LHCN-M2 (cell line): ENCODE results near the gene TBC1D10B. TPM values are rescaled to one million over a fixed set of nuclear protein-coding genes. Genes with fewer than 3 reads are reported as not detected.
"Not testable (repeated sequence)": the region's sequence is repeated elsewhere in the genome, so short reads cannot be mapped to it uniquely, and the experiment has no call there.

Experiments
- DNase-seq: peaks from one replicate; pipeline ENCODE4 v3.0.0-alpha.2; 2012; ENCODE audit warnings: low read depth
- total RNA-seq: library from RNA; depleted of rRNA; stranded (reverse); fragments of >200 nt; gene quantifications from 2 replicates; pipeline ENCODE4 v1.2.3, GENCODE V29; 2014

TBC1D10B gene
- total RNA-seq, 1 experiment from 2014 or later, result 41.8 TPM

DNA sequence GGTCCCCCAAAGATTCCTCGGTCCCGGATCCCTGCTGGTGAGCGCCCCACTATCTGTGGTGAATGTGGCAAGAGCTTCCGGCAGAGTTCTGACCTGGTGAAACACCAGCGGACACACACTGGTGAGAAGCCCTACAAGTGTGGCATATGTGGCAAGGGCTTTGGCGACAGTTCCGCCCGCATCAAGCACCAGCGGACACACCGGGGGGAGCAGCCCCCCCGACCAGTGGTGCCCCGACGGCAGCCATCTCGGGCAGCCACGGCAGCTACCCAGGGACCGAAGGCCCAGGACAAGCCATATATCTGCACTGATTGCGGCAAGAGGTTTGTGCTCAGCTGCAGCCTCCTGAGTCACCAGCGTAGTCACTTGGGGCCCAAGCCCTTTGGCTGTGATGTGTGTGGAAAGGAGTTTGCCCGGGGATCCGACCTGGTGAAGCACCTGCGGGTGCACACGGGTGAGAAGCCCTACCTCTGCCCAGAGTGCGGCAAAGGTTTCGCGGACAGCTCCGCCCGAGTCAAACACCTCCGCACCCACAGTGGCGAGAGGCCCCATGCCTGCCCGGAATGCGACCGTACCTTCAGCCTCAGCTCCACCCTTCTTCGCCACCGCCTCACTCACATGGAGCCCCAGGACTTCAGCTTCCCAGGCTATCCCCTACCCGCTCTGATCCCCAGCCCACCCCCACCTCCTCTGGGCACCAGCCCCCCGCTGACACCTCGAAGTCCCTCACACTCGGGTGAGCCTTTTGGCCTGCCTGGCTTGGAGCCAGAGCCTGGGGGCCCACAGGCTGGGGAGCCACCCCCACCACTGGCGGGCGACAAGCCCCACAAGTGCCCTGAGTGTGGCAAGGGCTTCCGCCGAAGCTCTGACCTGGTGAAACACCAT is 27.7 kb upstream of the TBC1D10B start:
- no peak for DNase-seq

DNA sequence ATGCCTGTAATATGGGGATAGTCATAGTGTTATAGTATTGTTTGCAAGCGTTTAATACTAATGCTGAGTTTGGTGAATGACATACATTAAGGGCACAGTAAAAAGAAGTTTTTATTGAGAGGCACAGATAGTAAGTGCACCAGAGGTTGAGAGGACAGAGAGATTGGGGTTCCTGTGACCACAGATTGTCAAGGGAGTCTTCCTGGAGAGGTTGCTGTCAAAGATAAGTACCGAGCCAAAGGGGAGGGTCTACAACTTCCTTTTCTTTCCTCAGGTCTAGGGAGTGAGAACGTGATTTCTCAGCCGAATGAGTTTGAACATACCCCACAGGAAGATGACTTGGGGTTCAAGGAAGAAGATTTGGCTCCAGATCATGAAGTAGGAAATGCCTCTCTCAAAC is 26.8 kb upstream of the TBC1D10B start:
- no peak for DNase-seq

DNA sequence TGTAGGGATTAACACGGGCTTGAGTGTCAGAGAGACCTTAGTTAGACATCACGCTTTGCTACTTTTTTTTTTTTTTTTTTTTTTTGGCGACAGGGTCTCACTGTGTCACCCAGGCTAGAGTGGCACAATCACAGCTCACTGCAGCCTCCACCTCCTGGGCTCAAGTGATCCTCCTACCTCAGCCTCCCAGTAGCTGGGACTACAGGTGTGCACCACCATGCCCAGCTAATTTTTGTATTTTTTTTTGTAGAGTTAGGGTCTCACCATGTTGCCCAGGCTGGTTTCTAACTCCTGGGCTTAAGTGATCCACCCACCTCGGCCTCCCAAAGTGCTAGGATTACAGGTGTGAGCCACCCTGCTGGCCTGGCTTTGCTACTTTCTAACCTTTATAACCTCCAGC is 26.3 kb upstream of the TBC1D10B start:
- DNase-seq, result not testable (repeated sequence)

DNA sequence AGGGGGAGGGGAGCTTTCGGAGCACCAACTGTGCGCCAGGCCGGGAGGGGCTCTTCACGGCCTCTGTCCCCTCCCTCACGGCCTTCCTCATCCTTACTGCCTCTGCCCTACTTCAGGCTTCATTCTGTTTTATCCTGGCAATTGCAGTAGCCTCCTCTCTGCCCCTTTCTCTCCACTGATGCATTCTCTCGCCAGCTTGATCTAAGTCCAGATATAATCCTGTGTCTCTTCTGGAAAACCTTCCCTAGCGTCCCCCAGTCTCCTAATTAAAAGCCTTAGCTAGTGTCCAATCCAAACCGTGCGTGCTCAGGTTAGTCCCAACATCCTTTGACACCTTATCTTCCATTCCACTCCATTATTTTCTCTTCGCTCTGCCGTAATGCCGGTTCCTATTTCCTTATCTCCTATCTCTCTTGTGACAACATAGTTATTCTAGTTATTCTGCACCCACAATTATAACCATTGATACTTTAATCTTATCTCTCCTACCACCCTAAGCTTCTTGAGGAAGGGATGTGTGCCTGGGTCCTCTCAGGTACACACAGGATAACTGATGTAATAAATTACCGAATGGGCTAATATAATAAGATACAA is 25.8 kb upstream of the TBC1D10B start:
- no peak for DNase-seq

DNA sequence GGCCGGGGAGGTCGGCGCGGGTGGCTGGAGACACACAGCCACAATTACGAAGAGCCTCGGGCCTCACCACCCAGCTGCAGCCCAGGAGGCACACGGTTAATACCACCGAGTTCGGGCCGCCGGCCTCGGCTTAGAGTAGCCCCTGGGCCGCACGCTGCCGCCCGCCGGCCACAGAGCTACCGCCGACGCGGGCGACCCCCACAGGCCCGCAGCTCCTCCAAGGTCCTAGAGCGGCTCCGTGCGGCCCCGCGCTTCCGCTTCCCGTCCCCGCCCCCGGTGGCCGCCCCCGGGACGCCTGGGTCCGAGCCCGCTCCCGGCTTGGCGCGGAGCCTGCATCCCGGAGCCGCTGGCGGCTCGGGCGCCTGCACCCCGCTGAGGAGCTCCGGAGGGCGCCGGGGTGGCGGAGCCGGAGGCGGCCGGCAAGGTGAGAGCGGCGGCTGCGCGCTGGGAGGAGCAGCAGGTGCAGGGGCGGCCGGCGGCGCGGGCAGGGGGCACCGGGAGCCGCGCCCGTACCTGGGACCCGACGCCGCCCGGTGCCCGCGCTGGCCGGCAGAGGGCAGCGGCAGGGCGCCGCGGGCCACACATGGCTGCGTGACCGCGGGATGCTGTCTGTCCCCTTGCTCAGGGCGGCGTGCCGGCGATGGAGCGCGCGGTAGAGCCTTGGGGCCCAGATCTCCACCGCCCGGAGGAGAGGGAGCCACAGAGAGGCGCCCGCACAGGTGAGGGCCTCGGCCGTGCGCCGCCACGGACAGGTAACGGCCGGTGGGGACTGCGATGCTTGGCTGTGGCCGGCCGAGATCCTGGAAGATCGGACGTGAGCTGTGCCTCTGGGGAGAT is 25.1 kb upstream of the TBC1D10B start, which contains the start of gene ZNF48:
TSS of gene ZNF48 (plus strand) at position 266 of the 837 bp plus-strand sequence. CDS start at position 641, 375 bp downstream.
- DNase-seq, result peak; percentile 87

DNA sequence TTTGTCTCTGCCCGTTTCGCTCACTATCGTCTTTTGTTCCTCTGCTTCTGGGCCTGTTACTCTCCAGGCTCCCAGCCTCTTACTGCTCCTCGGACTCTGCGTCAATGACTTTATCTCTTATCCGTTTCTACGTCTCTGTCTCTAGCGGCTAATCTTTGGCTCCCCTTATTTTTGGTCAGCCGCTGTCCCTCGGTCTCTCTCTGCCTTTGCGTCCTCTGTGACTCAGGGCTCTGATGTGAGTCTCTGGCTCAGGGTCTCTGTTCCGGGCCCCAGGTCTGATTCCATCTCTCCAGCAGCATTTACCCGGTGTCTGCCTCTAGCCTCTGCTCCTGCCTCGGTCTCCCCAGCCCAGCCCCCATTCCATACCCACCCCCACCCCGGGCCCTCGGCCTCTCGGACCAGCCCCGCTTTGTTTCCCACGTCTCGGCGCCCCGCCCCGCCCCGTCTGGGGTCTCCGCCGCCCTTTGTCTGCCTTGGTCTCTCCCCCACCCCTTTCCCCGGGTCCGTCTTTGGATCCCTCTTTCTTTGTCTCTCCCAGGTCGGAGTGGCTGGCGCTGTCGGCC is 24.4 kb upstream of the TBC1D10B start:
- peak; percentile 22 for DNase-seq

DNA sequence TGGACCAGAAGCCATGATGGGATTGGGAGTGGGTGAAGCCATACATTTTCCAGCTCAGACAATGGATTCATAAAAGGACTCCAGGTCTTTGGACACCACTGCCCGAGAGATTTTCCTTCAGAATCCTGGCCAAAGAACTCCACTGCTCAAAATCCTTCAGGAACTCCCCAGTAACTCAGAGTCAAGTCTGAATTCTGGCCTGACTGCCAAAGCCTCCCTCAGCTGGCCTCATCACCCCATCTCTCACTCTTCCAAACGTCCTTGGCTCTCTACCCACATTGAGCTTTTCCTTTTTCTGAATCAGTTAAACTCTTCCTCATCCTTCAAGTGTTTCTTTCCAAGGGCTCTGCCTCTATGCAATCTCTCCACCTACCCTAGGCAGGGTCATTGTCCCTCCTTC is 13.2 kb upstream of the TBC1D10B start:
- no peak for DNase-seq

DNA sequence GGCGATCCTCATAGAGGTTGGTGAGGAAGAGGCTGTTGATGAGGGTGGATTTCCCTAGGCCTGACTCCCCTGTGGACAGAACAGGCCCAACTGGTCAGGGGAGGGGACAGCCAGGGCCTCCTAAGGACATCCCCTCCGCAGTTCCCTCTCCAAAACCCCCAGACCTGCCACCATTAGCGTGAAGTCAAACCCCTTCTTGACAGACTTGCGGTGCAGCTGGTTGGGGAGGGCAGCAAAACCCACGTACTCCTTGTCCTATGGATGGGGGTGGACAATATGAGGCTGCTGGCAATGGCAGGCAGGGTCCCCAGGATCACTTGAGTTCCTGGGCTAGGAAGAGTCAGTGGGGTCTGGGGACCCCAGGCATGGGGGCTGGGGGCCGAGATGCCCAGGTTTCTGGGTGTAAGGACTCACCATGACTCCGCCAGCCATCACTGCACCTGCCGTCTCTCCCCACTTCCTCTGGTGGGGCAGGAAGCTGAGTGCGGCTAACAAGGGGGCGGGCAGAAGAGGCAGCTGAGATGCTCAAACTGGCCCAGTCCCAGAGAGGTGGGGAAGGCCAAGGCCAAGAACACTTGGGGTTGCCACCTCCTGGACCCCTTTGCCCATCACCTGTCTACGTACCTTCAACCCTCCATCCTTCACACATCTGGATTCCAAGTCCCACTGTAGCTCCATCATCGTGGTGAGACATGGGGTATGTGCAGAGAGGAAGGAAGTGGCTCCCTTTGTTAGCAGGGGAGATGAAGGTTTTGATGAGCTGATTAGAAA is 12.0 kb upstream of the TBC1D10B start, which contains the start of gene SEPTIN1:
TSS of gene SEPTIN1 (minus strand) at position 451 of the 771 bp plus-strand sequence. CDS start at position 432, 19 bp downstream.
- no peak for DNase-seq

DNA sequence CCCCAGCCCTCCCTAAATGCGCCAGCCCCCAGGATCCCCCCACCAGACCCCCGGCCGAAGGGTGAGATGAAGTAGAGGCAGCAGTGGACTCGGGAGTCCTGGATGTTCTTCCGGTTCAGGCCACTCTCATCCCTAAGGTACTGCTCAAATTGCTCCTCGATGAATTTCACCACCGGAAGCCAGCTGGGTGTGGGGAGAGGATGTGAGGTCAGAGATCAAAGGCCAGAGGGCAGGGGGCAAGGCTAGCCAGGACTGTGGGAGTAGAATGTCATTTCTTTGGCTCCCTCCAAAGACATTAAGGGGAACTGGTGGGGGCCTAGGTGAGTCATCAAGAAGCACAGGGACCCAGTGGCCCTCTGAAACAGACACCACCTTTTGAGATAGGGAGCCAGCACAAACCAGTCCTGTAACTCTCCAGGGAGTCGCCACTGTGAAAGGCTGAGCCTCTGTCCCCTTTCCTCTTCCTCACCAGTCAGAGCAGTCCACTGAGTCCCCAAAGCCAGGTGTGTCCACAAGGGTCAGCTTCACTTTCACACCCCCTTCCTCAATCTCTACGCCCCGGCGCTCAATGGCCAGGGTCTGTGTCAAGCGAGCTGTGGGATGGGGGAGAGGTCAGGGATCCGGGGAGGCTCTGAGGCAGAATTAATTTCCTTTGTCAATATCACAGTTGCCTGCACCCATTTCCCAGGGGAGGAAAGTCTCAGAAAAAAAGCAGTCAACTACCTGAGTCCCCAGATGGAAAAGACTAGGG is 11.2 kb upstream of the TBC1D10B start:
- DNase-seq, result no peak

DNA sequence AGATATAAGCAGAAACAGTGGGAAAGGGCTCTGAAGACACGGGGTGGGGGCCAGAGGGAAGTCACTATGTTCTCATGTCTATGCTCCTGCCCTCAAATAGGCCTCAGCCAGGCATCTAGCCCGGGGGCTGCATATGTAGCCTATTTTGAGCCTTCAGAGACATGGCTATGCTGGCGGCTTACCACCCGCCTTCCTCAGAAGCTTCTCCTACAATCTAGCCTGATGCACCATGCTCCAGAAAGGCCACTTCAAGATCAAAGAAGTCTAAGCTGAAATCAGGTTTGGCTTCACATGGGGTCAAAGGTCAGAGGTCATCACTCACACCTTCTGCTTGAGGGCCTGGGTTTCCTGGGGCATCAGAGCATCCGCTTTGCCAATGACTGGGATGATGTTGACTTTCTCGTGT is 10.5 kb upstream of the TBC1D10B start:
- no peak for DNase-seq

DNA sequence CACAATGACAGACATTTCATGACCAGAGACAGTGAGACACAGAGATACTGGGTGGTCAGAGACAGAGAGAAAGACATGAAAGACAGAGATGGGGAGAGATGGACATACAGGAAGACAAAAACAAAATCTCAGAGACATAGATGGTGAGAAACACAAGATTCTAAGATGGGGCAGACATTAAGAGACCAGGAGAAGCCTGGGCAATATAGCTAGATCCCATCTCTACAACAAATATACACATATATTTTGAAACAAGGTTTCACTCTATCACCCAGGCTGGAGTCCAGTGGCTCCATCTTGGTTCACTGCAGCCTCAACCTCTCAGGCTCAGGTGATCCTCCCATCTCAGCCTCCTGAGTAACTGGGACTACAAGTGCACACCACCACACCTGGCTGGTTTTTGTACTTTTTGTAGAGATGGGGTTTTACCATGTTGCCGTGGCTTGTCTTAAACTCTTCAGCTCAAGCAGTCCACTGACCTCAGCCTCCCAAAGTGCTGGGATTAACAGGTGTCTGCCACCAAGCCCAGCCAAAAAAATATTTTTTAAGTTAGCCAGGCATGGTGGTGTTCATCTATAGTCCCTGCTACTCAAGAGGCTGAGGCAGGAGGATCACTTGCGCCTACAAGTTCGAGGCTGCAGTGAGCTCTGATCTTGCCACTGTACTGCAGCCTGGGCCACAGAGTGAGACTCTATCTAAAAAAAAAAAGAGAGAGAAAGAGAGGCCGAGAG is 9.9 kb upstream of the TBC1D10B start:
- no peak for DNase-seq

DNA sequence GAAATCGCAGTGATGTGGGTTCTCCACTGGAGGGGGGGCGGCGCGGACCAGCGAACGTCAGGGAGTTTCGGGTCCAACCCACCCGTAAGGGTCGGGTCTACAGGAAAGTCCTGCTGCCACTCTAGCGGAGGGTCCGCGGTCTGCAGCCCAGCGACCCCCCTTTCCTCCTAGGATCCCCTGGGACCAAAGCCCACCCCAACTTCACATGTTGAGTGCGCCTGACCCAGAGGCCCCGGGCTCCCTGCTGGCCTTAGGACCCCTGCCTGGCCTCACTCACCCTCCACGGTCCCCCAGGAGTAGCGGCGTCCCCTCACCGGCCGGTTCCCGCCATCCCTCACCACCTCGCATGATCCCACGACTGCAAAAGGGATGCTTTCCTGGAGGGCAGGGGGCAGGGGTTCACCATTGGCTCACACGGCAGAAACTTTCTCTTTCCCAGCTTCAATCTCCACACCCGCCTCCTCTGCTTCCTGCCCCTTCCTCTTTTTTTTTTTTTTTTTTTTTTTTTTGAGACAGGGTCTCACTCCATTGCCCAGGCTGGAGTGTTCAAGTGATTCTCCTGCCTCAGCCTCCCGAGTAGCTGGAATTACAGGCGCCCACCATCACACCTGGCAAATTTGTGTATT is 9.0 kb upstream of the TBC1D10B start:
- no peak for DNase-seq

DNA sequence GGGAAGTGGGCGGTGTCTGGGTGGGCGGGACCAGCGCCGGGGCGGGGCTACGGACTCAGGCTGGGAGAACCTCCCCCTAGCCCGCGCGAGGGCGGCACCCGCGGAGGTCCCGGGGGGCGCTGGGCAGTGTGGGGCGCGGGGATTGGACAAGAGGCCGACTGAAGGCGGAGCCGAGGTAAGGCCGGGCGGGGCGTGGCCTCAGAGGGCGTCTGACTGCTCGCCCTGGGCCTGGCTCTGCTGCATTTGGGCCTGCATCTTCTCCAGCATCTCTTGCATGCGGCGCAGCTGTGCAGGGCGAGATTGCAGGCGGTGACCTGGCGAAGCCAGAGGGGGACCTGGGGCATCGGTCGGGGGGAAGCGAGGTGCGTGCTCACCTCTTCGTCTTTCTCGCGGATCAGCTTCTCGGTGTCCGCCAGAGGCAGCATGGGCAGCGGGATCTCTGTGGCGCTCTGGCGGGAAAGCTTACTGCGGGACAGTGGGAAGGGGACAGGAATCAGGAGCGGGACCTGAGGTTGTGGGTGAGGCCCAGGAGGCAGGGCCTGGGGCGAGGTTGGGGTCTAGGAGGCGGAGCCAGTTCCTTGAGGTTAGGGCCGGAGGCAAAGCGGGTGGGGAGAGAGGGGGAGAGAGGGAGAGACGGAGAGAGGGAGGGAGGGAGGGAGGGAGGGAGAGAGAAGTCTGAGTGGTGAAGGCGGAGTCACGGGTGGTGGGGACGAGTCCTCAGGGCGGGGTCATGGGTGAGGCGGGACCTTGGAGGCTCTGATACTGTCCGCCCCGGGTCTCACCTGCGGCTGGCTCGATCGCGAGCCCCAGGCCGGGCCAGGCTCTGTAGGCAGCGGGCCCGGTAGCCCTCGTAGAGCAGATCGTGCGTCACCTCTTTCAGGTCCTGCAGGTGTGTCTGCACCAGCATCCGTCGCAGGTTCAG is 8.2 kb upstream of the TBC1D10B start:
- peak; percentile 97 for DNase-seq

DNA sequence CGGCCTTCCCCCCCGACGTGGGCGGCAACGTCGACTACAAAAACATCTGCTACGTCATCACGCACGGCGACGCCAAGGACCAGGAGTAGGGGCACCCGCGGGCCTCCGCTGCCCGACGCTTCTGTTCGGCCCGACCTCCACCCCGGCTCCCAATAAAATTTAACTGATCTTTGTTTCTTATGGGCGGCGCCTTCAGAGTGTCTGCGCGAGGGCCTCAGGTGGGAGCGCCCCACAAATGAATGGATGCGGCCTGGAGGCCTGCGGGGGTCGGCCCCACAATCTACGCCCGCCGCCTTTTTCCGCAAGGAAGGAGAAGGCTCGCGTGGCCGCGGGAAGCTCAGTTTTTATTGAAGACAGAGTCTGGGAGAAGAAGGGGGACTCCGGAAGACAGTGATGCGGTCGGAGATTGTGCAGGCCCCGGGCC is 7.5 kb upstream of the TBC1D10B start:
- DNase-seq, result peak; percentile 74

DNA sequence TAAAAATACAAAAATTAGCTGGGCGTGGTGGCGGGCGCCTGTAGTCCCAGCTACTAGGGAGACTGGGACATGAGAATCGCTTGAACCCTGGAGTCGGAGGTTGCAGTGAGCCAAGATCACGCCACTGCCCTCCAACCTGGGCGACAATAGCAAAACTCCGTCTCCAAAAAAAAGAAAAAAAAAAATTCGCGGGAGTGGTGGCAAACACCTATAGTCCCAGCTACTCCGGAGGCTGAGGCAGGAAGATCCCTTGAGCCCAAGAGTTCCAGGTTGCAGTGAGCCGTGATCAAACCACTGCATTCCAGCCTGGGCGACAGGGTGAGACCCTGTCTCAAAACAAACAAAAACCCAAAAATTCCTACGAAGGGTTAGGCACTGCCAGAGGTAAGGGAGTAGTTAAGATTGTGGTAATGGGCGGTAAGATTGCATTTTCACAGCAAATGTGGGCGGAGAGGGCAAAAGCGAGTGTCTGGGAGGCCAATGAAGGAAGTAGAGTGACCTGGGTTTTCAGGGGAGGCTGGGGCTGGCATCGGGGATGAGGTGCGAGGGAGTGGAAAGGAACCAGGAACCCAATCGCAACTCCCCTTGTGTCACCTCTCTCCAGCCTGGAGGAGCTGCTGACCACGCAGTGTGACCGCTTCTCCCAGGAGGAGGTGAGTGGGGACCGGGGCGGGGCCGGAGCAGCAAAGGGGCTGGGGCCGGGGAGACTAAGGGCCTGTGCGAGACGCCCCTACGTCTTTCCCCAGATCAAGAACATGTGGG is 6.9 kb upstream of the TBC1D10B start:
- no peak for DNase-seq

DNA sequence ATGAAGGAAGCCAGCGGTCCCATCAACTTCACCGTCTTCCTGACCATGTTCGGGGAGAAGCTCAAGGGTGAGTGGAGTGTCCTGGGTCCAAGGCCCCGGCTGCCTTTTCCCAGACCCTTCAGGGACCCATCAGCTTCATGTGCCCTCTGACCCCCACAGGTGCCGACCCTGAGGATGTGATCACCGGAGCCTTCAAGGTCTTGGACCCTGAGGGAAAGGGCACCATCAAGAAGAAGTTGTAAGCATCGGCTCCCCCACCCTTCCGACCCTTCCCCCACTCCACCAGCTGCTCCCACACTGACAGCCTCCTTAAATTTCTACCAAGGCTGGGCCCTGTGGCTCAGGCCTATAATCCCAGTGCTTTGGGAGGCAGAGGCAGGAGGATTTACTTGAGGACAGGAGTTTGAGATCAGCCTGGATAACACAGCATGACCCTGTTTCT is 6.2 kb upstream of the TBC1D10B start:
- DNase-seq, result no peak

DNA sequence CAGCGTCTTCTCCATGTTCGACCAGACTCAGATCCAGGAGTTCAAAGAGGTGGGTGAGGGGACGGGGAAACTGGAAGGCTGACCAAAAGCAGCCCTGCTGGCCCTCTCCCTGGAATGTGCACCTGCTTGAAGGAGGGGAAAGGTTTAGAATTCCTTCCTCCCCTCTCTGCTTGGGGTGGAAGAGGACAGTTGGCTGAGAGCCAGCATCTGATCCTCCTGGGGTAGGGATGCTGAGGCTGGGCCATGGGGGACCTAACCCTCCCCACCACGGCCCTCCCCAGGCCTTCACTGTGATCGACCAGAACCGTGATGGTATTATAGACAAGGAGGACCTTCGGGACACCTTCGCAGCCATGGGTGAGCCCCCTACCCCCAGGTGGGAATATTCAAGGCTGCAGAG is 5.6 kb upstream of the TBC1D10B start:
- no peak for DNase-seq
